SK-N-SH treated with all-trans-retinoic acid at 6 μM for 48 hours (cell line): ENCODE results near the gene DHX34.

Experiments used
- ESRRG ChIP-seq: fragments of 250-450 bp; sonication (Bioruptor Pico); IDR thresholded peaks from 2 replicates; pipeline ENCODE4 v1.6.1; 2021; ENCODE audit warnings: mild to moderate bottlenecking
- GLIS3 ChIP-seq: fragments of 250-450 bp; sonication (Bioruptor Pico); IDR thresholded peaks from 2 replicates; pipeline ENCODE4 v1.5.0; 2020; ENCODE audit warnings: mild to moderate bottlenecking, moderate library complexity
- ZFP30 ChIP-seq: fragments of 450-650 bp; formaldehyde crosslinking; IDR thresholded peaks from 2 replicates; pipeline ENCODE4 v1.5.0; 2022; ENCODE audit warnings: mild to moderate bottlenecking, moderate library complexity

DNA sequence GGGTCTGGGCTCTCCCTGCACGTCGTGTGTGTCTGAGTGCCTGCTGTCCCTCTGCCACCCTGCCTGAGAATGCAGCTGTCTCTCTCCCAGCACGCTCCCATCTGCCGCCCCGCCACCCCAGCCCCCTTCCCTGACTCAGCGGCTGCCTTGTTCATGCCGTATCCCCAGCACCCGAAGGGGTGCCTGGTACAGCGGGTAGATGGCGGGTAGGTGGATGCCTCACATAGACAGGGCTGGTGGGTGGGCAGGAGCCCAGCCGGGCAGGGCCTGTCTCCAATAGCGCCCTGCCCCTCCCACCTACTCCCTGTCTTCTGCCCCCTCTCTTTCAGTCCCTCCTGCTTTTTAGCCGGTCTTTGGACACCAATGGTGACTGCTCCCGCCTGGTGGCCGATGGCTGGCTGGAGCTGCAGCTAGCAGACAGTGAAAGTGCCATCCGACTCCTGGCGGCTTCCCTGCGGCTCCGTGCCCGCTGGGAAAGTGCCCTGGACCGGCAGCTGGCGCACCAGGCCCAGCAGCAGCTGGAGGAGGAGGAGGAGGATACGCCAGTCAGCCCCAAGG lies 30.3 kb downstream of the DHX34 start:
- TF ChIP-seq GLIS3 (CRISPR knock-in tag) (no peak), ZFP30 (CRISPR knock-in tag) (no peak), ESRRG (CRISPR knock-in tag) (no peak)
